Right atrium auricular region (tissue), 2 donors: Measurements from ENCODE around the gene PIP4K2B. TPM values are rescaled to one million over a fixed set of nuclear protein-coding genes. Genes with fewer than 3 reads are reported as not detected.

Source experiments
- DNase-seq: peaks from one replicate; pipeline ENCODE4 v3.0.0-alpha.2; 2019; ENCODE audit warnings: low spot score
- H3K27ac ChIP-seq, 2 donors: fragments of 200-600 bp; sonication (generic); 1 replicate in 1 of 2; 2 replicates in 1 of 2; pipeline ENCODE4 v1.5.1; 2016 to 2019
- H3K27me3 ChIP-seq, 2 donors: fragments of 200-600 bp; sonication (generic); one replicate each; pipeline versions ENCODE4 v1.5.1 to v1.6.0; 2017 to 2019
- H3K36me3 ChIP-seq: fragments of 200-600 bp; sonication (generic); one replicate; pipeline ENCODE4 v1.5.1; 2016
- H3K4me1 ChIP-seq, 2 donors: fragments of 200-600 bp; sonication (generic); one replicate each; pipeline versions ENCODE4 v1.5.1 to v1.6.0; 2017 to 2019
- H3K4me3 ChIP-seq, 2 donors: fragments of 200-600 bp; sonication (generic); 1 replicate in 1 of 2; 2 replicates in 1 of 2; pipeline ENCODE4 v1.5.1; 2017 to 2019; ENCODE audit warnings: mild to moderate bottlenecking in 1 of 2, moderate library complexity in 1 of 2
- H3K9me3 ChIP-seq, 2 donors: fragments of 200-600 bp; sonication (generic); one replicate each; pipeline ENCODE4 v1.5.1; 2019
- CTCF ChIP-seq, 2 donors: fragments of 200-600 bp; sonication (generic); IDR thresholded peaks; one replicate each; pipeline ENCODE4 v1.5.1; 2019; ENCODE audit warnings: antibody characterized with exemption in 2 of 2
- total RNA-seq, 2 donors: library from RNA; depleted of rRNA; stranded (reverse); fragments of >200 nt; gene quantifications; one replicate each; pipeline ENCODE4 v1.1.0, GENCODE V29; 2016

Gene PIP4K2B
- total RNA-seq: 10 to 100 TPM; 45.9 to 47.7 TPM

DNA sequence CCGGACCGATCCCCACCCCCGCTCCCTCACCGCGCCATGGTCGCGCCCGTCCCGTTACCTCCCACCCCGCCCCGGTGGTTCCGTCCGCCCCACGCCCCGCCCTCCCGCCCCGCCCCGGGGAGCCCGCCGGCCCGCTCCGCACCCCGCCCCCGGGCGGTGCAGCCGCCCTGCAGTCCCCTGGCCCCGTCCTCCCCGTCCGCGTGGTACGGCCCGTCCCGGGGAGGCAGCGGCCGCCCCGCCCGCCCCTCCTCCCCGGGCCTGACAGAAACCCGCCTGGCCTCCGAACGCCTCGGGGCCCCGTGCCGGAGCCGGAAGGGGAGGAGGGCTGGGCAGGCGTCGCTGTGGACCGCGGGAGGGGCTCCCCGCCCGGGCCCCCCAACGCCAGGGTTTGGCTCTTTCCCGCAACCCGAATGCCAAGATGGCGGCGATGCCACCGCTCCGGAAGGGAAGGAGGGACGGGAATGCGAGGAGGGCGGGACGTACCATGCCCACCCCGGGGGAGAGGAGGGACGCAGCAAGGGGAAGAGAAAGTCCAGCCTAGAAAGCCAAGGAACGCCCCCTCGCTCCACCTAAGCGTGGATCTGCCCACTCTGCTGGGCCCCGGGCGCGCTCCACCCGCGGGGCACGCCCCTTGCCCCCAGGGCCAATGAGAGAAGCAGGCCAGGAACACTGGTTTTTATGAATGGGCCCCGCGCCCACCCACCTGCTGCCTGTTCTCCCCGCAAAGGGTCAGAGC, at the start of gene PIP4K2B:
PIP4K2B (minus strand) TSS at position 56 of the 736 bp plus-strand sequence. CDS start 132 bp downstream, outside the sequence.
- Histone ChIP-seq H3K27me3 (no peaks in the 10 kb centered on the region), H3K4me3 (peak within 1 kb of the TSS; percentile 76 to 92), H3K4me1 (peaks cover 0 to 30% of the 10 kb centered on the region in 2 donors), H3K9me3 (no peaks in the 10 kb centered on the region), H3K27ac (peak within 1 kb of the TSS; percentile 99 to 100), H3K36me3 (peaks cover 34% of the 10 kb centered on the region)
- TF ChIP-seq CTCF (IDR thresholded peaks at IDR 0.05): no peak
- peak; percentile 94 for DNase-seq

GRCh38 chr17:38848557-38848891, 49.2 kb upstream of the PIP4K2B start:
- Histone ChIP-seq H3K9me3 (no peaks in the 10 kb centered on the region), H3K36me3 (peaks cover 63% of the 10 kb centered on the region), H3K27ac (no peak overlapping the region), H3K4me1 (peaks cover 0 to 24% of the 10 kb centered on the region in 2 donors), H3K4me3 (no peak overlapping the region), H3K27me3 (no peaks in the 10 kb centered on the region)
- TF ChIP-seq CTCF (IDR thresholded peaks at IDR 0.05): no peak
- no peak for DNase-seq

GRCh38 chr17:38844261-38844757, 45.0 kb upstream of the PIP4K2B start:
- Histone ChIP-seq H3K27ac (no peak overlapping the region), H3K36me3 (peaks cover 30% of the 10 kb centered on the region), H3K4me1 (no peaks in the 10 kb centered on the region), H3K27me3 (no peaks in the 10 kb centered on the region), H3K9me3 (no peaks in the 10 kb centered on the region), H3K4me3 (no peak overlapping the region)
- TF ChIP-seq CTCF (IDR thresholded peaks at IDR 0.05): no peak
- no peak for DNase-seq

GRCh38 chr17:38825762-38826247, 26.4 kb upstream of the PIP4K2B start:
- no peaks in the 10 kb centered on the region for H3K9me3 ChIP-seq
- no peak for TF ChIP-seq CTCF (IDR thresholded peaks at IDR 0.05)
- H3K27me3 ChIP-seq: no peaks in the 10 kb centered on the region
- H3K4me3 ChIP-seq: peak overlapping the region; percentile 85 to 98
- H3K4me1 ChIP-seq: peaks cover 0 to 18% of the 10 kb centered on the region in 2 donors
- H3K27ac ChIP-seq: peak overlapping the region; percentile 97 to 98
- peaks cover 2% of the 10 kb centered on the region for H3K36me3 ChIP-seq
- DNase-seq: no peak

DNA sequence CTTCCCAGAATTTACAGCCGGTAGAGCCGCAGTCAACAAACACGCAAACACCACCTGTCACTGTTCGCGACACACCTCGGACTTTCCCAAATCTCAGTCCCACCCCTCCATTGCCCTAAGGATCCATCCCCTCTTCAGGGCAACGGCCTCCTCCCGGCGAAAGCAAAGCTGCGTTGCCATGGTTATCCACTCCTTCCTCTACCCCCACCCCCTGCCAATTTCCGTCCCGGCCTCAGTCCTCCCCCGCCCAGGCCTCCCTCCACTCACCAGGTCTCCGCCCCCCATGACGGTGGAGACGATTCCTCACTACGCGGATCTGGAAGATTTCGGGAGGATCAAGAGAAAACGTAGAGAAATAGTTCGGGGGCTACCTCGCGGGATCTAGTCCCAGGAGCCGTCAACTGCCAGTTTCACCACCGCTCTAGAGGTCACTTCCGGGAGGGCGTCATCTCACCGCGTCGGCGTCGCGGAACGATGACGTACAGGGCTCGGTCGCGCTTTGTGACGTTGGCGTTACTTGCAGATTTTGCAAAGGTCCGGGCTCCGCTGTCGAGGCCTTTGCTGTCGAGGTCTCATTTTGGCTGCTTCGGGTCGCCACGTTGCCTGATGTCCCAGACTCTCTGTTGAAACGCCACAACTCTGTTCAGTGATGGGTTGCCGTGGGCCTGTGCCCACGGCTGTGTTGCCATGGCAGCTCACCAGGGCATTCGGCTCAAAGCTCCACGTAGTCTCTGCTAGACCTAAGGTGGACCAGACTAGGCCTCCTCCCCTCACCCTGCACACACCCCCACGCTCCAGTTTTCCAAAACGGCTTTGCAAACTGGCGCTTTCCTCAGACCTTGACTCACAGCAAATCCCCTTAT, 25.8 kb upstream of the PIP4K2B start, which contains the start of gene CWC25:
CWC25 (minus strand) TSS at position 423 of the 863 bp plus-strand sequence; CDS start at position 285, 138 bp downstream.
- Histone ChIP-seq H3K27me3 (no peaks in the 10 kb centered on the region), H3K27ac (peak within 1 kb of the TSS; percentile 97 to 98), H3K36me3 (peaks cover 9% of the 10 kb centered on the region), H3K9me3 (no peaks in the 10 kb centered on the region), H3K4me1 (peaks cover 0 to 18% of the 10 kb centered on the region in 2 donors), H3K4me3 (peak within 1 kb of the TSS; percentile 85 to 98)
- DNase-seq: peak; percentile 99
- TF ChIP-seq CTCF (IDR thresholded peaks at IDR 0.05): peak in 1 of 2 donors; percentile 16
